ENCODE results near the gene OSBPL6. TPM values are rescaled to one million over a fixed set of nuclear protein-coding genes. Genes with fewer than 3 reads are reported as not detected.

The OSBPL6 gene
- total and polyA plus RNA-seq, 2 of the 13 experiments (the other 11 are each of a cell fraction or from before 2014, with no cell fraction given): 0.03 to 0.11 TPM

DNA sequence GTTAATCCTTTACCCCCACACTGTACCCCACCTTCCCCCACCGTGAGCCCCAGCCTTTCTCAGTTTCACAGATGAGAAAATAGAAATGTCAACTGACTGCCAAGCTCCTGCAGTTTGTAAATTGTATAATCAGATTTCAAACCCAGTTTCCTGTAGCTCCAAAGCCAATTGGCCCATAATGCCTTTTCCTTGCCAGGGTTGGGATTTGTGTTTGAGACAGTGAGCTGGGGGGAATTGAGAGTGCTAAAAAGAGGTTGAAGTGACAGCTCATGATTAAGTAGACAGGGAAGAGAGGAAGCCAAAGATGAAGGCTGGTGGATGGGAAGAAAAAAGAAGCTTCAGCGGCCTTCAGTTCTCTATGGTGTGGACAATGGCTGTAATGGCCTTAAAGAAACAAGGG is 10.7 kb downstream of the OSBPL6 start:
- Histone ChIP-seq H3K4me1 (ENCODE audit: insufficient read depth, low read length) (no peaks in the 10 kb centered on the region), H3K27ac (ENCODE audit: extremely low read length, insufficient read depth, low read length) (no peak overlapping the region), H3K79me2 (ENCODE audit: insufficient read depth, low read length) (no peaks in the 10 kb centered on the region), H2AFZ (ENCODE audit: low read length) (no peak overlapping the region), H3K4me3 (replicated peaks in 1 of 3; ENCODE audit: insufficient read depth in 1 of 3, low read depth in 2 of 3, low read length in 3 of 3) (no peak overlapping the region), H3K4me2 (ENCODE audit: low read depth, low read length) (no peak overlapping the region), H3K36me3 (replicated peaks in 1 of 2; ENCODE audit: control insufficient read depth in 1 of 2, insufficient read depth in 2 of 2, low read length in 2 of 2) (no peaks in the 10 kb centered on the region), H3K9ac (ENCODE audit: insufficient read depth, low read depth, low read length) (no peak overlapping the region), H4K20me1 (ENCODE audit: insufficient read depth, low read length) (no peaks in the 10 kb centered on the region), H3K9me3 (ENCODE audit: low read length) (no peaks in the 10 kb centered on the region), H3K27me3 (ENCODE audit: control insufficient read depth in 1 of 2, insufficient read depth in 2 of 2, low read length in 2 of 2) (peaks cover 1 to 6% of the 10 kb centered on the region in 2 experiments; a peak in 3 of 5 replicates)
- TF ChIP-seq HNRNPUL1 (IDR thresholded peaks at IDR 0.05; ENCODE audit: low read depth, low read length) (no peak), NCOA2 (CRISPR knock-in tag; IDR thresholded peaks at IDR 0.05) (no peak), TCF12 (IDR thresholded peaks at IDR 0.05) (no peak), TCF12 (CRISPR knock-in tag; IDR thresholded peaks at IDR 0.05) (no peak), BRCA1 (CRISPR knock-in tag; IDR thresholded peaks at IDR 0.05) (no peak), SOX5 (CRISPR knock-in tag; IDR thresholded peaks at IDR 0.05; ENCODE audit: borderline replicate concordance) (no peak), ZNF230 (CRISPR knock-in tag; IDR thresholded peaks at IDR 0.05) (no peak), PITX1 (CRISPR knock-in tag; IDR thresholded peaks at IDR 0.05) (no peak), HIVEP1 (CRISPR knock-in tag; IDR thresholded peaks at IDR 0.05) (no peak), ARHGAP35 (CRISPR knock-in tag; IDR thresholded peaks at IDR 0.05; ENCODE audit: borderline replicate concordance) (no peak), CAMTA2 (CRISPR knock-in tag; IDR thresholded peaks at IDR 0.05; ENCODE audit: borderline replicate concordance) (no peak), KLF9 (CRISPR knock-in tag; IDR thresholded peaks at IDR 0.05; ENCODE audit: low read depth) (no peak)
- TF ChIP-seq, protein P1, sequence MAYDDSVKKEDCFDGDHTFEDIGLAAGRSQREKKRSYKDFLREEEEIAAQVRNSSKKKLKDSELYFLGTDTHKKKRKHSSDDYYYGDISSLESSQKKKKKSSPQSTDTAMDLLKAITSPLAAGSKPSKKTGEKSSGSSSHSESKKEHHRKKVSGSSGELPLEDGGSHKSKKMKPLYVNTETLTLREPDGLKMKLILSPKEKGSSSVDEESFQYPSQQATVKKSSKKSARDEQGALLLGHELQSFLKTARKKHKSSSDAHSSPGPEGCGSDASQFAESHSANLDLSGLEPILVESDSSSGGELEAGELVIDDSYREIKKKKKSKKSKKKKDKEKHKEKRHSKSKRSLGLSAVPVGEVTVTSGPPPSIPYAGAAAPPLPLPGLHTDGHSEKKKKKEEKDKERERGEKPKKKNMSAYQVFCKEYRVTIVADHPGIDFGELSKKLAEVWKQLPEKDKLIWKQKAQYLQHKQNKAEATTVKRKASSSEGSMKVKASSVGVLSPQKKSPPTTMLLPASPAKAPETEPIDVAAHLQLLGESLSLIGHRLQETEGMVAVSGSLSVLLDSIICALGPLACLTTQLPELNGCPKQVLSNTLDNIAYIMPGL (CRISPR knock-in tag; IDR thresholded peaks at IDR 0.05; ENCODE audit: borderline replicate concordance in 1 of 2, low read depth in 1 of 2): no peak
- no peak for FAIRE-seq
- no TSS peak for BruUV-seq (replicated peaks)
- no peak for ATAC-seq
- POLR2A ChIA-PET: no interaction called here
- in situ Hi-C loops (cut with HindIII; ENCODE audit: extremely low pct_ligation_motif_present, low pct_unique_long_range_greater_than_20kb) (no loop called here), intact Hi-C loops (cut with micrococcal nuclease; ENCODE audit: unreplicated experiment) (no loop called here)
- 27% methylated on average over 2 of the region's 2 CpGs for WGBS (ENCODE audit: low lambda C conversion rate)
- DNase-seq (ENCODE audit: low spot score): no peak
- CTCF ChIA-PET (ENCODE audit: low intra/inter-chr PET ratio, low total read pairs): no interaction called here
